Measurements from ENCODE around the gene TMEM94.

DNA sequence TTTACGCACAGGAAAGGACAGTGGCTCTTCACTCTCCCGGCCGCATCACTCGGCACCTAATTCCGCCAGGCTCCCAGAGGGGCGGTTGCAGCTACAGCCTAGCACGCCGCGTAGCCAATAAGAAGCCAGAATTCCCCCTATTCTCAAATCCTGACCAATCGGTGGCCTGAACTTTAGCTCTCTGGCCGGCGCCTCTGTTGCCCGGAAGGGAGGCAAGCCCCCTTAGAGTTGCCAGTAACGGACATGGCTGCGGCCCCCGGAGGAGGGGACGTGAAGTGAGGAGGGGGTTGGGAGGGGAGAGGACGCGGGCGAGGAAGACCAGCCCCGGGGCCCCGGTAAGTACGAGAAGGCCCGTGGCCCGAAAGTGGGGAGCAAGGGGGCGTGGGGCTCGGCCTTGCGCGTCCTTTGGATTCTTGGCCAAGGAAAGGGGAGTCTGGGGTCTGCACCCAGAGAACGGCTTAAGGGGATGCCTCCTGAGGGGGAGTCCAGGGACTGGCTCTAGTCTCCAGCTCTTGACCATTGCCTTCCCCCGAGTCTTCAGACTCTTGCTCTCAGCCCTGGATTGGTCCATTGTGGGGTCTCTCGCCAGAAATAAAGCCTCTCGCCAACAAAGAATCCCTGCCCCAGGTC is at the start of gene TMEM94:
- TF ChIP-seq, protein P1, sequence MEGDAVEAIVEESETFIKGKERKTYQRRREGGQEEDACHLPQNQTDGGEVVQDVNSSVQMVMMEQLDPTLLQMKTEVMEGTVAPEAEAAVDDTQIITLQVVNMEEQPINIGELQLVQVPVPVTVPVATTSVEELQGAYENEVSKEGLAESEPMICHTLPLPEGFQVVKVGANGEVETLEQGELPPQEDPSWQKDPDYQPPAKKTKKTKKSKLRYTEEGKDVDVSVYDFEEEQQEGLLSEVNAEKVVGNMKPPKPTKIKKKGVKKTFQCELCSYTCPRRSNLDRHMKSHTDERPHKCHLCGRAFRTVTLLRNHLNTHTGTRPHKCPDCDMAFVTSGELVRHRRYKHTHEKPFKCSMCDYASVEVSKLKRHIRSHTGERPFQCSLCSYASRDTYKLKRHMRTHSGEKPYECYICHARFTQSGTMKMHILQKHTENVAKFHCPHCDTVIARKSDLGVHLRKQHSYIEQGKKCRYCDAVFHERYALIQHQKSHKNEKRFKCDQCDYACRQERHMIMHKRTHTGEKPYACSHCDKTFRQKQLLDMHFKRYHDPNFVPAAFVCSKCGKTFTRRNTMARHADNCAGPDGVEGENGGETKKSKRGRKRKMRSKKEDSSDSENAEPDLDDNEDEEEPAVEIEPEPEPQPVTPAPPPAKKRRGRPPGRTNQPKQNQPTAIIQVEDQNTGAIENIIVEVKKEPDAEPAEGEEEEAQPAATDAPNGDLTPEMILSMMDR (IDR thresholded peaks at IDR 0.05), result no peak
- TF ChIP-seq POLR2A (IDR thresholded peaks at IDR 0.05), result no peak
